ENCODE measurements around the gene RAB22A. TPM values are rescaled to one million over a fixed set of nuclear protein-coding genes. Genes with fewer than 3 reads are reported as not detected.

RAB22A gene
- total RNA-seq, 1 donor from 2014 or later, result 22.6 TPM

- intact Hi-C loops (cut with DNase I), result no loop called here
- no peak overlapping the region for H3K4me3 ChIP-seq
- no peak for TF ChIP-seq CTCF (IDR thresholded peaks at IDR 0.05)
- no peaks in the 10 kb centered on the region for H3K27me3 ChIP-seq (ENCODE audit: low read depth)
- H3K27ac ChIP-seq, result no peak overlapping the region
- no peaks in the 10 kb centered on the region for H3K9me3 ChIP-seq
- ATAC-seq, result no peak
- H3K36me3 ChIP-seq, result peaks cover 30% of the 10 kb centered on the region
- DNase-seq, result no peak
- peaks cover 23% of the 10 kb centered on the region for H3K4me1 ChIP-seq
These were observed 106.5 kb downstream of the RAB22A start for GRCh38 chr20:58416057-58416456.

GRCh38 chr20:58416835-58417234 lies 107.3 kb downstream of the RAB22A start:
- H3K27ac ChIP-seq, result no peak overlapping the region
- ATAC-seq (no peak), DNase-seq (no peak)
- H3K36me3 ChIP-seq, result peaks cover 38% of the 10 kb centered on the region
- H3K9me3 ChIP-seq, result no peaks in the 10 kb centered on the region
- no peaks in the 10 kb centered on the region for H3K27me3 ChIP-seq (ENCODE audit: low read depth)
- intact Hi-C loops (cut with DNase I), result no loop called here
- TF ChIP-seq CTCF (IDR thresholded peaks at IDR 0.05), result no peak
- no peak overlapping the region for H3K4me3 ChIP-seq
- peaks cover 30% of the 10 kb centered on the region for H3K4me1 ChIP-seq

Other genes with a start within 250 kb of the RAB22A start
- not detected for gene ANKRD60, start 81.1 kb upstream of the RAB22A start, total RNA-seq
- 44.5 TPM for gene VAPB, start 79.5 kb downstream of the RAB22A start, total RNA-seq
- not detected for gene APCDD1L, start 205.7 kb downstream of the RAB22A start, total RNA-seq